ENCODE results near the gene FMNL2.

The FMNL2 gene

GRCh38 chr2:152406119-152406835, 71.3 kb downstream of the FMNL2 start:
- no peak for DNase-seq

- no peak for DNase-seq
Measured at GRCh38 chr2:152406836-152407161, 71.8 kb downstream of the FMNL2 start.

GRCh38 chr2:152407204-152407721, 72.3 kb downstream of the FMNL2 start:
- DNase-seq, result no peak

GRCh38 chr2:152407806-152408205, 72.8 kb downstream of the FMNL2 start:
- no peak for DNase-seq

GRCh38 chr2:152408254-152408653, 73.3 kb downstream of the FMNL2 start:
- no peak for DNase-seq

GRCh38 chr2:152409386-152410164, 74.6 kb downstream of the FMNL2 start:
- DNase-seq, result no peak

GRCh38 chr2:152410165-152410597, 75.2 kb downstream of the FMNL2 start:
- no peak for DNase-seq

GRCh38 chr2:152411154-152411553, 76.2 kb downstream of the FMNL2 start:
- no peak for DNase-seq

GRCh38 chr2:152413228-152414030, 78.5 kb downstream of the FMNL2 start:
- DNase-seq, result no peak

GRCh38 chr2:152415231-152415642, 80.3 kb downstream of the FMNL2 start:
- DNase-seq, result no peak

- DNase-seq, result no peak
Measured at GRCh38 chr2:152415796-152416195, 80.8 kb downstream of the FMNL2 start.

GRCh38 chr2:152418688-152419087, 83.7 kb downstream of the FMNL2 start:
- no peak for DNase-seq

- DNase-seq, result no peak
Measured at GRCh38 chr2:152419944-152420343, 85.0 kb downstream of the FMNL2 start.

- no peak for DNase-seq
Measured at GRCh38 chr2:152420363-152420762, 85.4 kb downstream of the FMNL2 start.

- DNase-seq, result no peak
Measured at GRCh38 chr2:152420936-152421335, 86.0 kb downstream of the FMNL2 start.

- DNase-seq, result no peak
Measured at GRCh38 chr2:152421521-152422370, 86.8 kb downstream of the FMNL2 start.

- no peak for DNase-seq
Measured at GRCh38 chr2:152423684-152424083, 88.7 kb downstream of the FMNL2 start.

- DNase-seq, result no peak
Measured at GRCh38 chr2:152425765-152426727, 91.1 kb downstream of the FMNL2 start.

- no peak for DNase-seq
Measured at GRCh38 chr2:152426801-152427200, 91.8 kb downstream of the FMNL2 start.

GRCh38 chr2:152427902-152428301, 92.9 kb downstream of the FMNL2 start:
- DNase-seq, result no peak
